H1 (cell line): Measurements from ENCODE around the gene CDC45.

ENCODE experiments used
- ATF3 ChIP-seq: IDR thresholded peaks from 2 replicates; pipeline ENCODE4 v1.6.1; 2011; ENCODE audit warnings: low read depth, mild to moderate bottlenecking, low read length; ENCODE audit not compliant: insufficient read depth
- CEBPB ChIP-seq: IDR thresholded peaks from 2 replicates; pipeline ENCODE4 v1.6.1; 2012; ENCODE audit warnings: low read depth, low read length
- EGR1 ChIP-seq: IDR thresholded peaks from 2 replicates; pipeline ENCODE4 v1.6.1; 2011; ENCODE audit warnings: low read depth, low read length, borderline replicate concordance
- EP300 ChIP-seq, 2 experiments: IDR thresholded peaks; 1 replicate in 1 of 2; 2 replicates in 1 of 2; pipeline ENCODE4 v1.6.1; 2011 to 2012; ENCODE audit warnings: low read depth in 2 of 2, low read length in 2 of 2, mild to moderate bottlenecking in 2 of 2, borderline replicate concordance in 1 of 2, inconsistent platforms in 1 of 2, moderate library complexity in 1 of 2
- KDM1A ChIP-seq: fragments of 200-600, 300-600 bp; sonication (generic); IDR thresholded peaks from 2 replicates; pipeline ENCODE4 v1.7.1; 2016; ENCODE audit warnings: mild to moderate bottlenecking, low read length, borderline replicate concordance
- POLR2A ChIP-seq, 2 experiments: IDR thresholded peaks; 1 replicate in 1 of 2; 2 replicates in 1 of 2; pipeline ENCODE4 v1.6.1; 2011; ENCODE audit warnings: low read depth in 2 of 2, low read length in 2 of 2, mild to moderate bottlenecking in 2 of 2; ENCODE audit errors: control extremely low read depth in 1 of 2
- RAD21 ChIP-seq, 2 experiments: IDR thresholded peaks in 1 of 2; conservative IDR thresholded peaks in 1 of 2; 2 replicates each; pipeline ENCODE4 v1.6.1; 2011; ENCODE audit warnings: low read depth in 2 of 2, low read length in 2 of 2, improper control_type of control experiment in 1 of 2, inconsistent platforms in 1 of 2, mild to moderate bottlenecking in 1 of 2, moderate library complexity in 1 of 2
- SUZ12 ChIP-seq: fragments of 200-600 bp; sonication (generic); IDR thresholded peaks from 2 replicates; pipeline ENCODE4 v1.6.1; 2012; ENCODE audit warnings: mild to moderate bottlenecking, inconsistent platforms, low read length, moderate library complexity, mixed read lengths
- TAF1 ChIP-seq: IDR thresholded peaks from 2 replicates; pipeline ENCODE4 v1.6.1; 2011; ENCODE audit warnings: mild to moderate bottlenecking, low read depth, low read length
- TEAD4 ChIP-seq: IDR thresholded peaks from 2 replicates; pipeline ENCODE4 v1.6.1; 2012; ENCODE audit warnings: low read depth, low read length, inconsistent platforms, mixed read lengths
- TF ChIP-seq, protein P1 (sequence below), 3 experiments: IDR thresholded peaks; 1 replicate in 2 of 3; 2 replicates in 1 of 3; pipeline versions ENCODE4 v1.5.1 to v1.6.1; 2011; ENCODE audit warnings: low read length in 3 of 3, mild to moderate bottlenecking in 3 of 3, inconsistent platforms in 2 of 3, low read depth in 1 of 3, moderate library complexity in 1 of 3; ENCODE audit not compliant: insufficient read depth in 1 of 3; ENCODE audit errors: control extremely low read depth in 1 of 3
- TF ChIP-seq, protein P2 (sequence below): IDR thresholded peaks from 2 replicates; pipeline ENCODE4 v1.6.1; 2011; ENCODE audit warnings: low read length, improper control_type of control experiment
- TF ChIP-seq, protein P3 (sequence below): IDR thresholded peaks from 2 replicates; pipeline ENCODE4 v1.6.1; 2012; ENCODE audit warnings: inconsistent platforms

- TF ChIP-seq, protein P1, sequence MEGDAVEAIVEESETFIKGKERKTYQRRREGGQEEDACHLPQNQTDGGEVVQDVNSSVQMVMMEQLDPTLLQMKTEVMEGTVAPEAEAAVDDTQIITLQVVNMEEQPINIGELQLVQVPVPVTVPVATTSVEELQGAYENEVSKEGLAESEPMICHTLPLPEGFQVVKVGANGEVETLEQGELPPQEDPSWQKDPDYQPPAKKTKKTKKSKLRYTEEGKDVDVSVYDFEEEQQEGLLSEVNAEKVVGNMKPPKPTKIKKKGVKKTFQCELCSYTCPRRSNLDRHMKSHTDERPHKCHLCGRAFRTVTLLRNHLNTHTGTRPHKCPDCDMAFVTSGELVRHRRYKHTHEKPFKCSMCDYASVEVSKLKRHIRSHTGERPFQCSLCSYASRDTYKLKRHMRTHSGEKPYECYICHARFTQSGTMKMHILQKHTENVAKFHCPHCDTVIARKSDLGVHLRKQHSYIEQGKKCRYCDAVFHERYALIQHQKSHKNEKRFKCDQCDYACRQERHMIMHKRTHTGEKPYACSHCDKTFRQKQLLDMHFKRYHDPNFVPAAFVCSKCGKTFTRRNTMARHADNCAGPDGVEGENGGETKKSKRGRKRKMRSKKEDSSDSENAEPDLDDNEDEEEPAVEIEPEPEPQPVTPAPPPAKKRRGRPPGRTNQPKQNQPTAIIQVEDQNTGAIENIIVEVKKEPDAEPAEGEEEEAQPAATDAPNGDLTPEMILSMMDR (IDR thresholded peaks at IDR 0.05; ENCODE audit: control extremely low read depth in 1 of 3, insufficient read depth in 1 of 3, low read depth in 1 of 3, low read length in 3 of 3), result no peak
- TF ChIP-seq TEAD4 (no peak), POLR2A (IDR thresholded peaks at IDR 0.05; ENCODE audit: control extremely low read depth in 1 of 2, low read depth in 2 of 2, low read length in 2 of 2) (no peak), KDM1A (no peak), EP300 (IDR thresholded peaks at IDR 0.05; ENCODE audit: borderline replicate concordance in 1 of 2, low read depth in 2 of 2, low read length in 2 of 2) (no peak), CEBPB (no peak), RAD21 (IDR thresholded peaks at IDR 0.05 in 1 of 2, conservative IDR thresholded peaks at IDR 0.05 in 1 of 2; ENCODE audit: low read depth in 2 of 2, low read length in 2 of 2) (no peak), SUZ12 (no peak), TAF1 (no peak), EGR1 (no peak), ATF3 (no peak)
- TF ChIP-seq, protein P2, sequence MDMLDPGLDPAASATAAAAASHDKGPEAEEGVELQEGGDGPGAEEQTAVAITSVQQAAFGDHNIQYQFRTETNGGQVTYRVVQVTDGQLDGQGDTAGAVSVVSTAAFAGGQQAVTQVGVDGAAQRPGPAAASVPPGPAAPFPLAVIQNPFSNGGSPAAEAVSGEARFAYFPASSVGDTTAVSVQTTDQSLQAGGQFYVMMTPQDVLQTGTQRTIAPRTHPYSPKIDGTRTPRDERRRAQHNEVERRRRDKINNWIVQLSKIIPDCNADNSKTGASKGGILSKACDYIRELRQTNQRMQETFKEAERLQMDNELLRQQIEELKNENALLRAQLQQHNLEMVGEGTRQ, result no peak
- TF ChIP-seq, protein P3, sequence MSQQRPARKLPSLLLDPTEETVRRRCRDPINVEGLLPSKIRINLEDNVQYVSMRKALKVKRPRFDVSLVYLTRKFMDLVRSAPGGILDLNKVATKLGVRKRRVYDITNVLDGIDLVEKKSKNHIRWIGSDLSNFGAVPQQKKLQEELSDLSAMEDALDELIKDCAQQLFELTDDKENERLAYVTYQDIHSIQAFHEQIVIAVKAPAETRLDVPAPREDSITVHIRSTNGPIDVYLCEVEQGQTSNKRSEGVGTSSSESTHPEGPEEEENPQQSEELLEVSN, result no peak
Measured at GRCh38 chr22:19464975-19465374, 14.7 kb upstream of the CDC45 start.
